Nephron (organoid): Measurements from ENCODE around the gene SUPT6H.

ENCODE experiments used
- H3K27ac Mint-ChIP-seq, 3 experiments: 2 replicates each; pipeline ENCODE4 v1.8.0; 2020; ENCODE audit warnings: mixed read lengths in 3 of 3, mild to moderate bottlenecking in 2 of 3, moderate library complexity in 1 of 3
- H3K27me3 Mint-ChIP-seq: 2 replicates; pipeline ENCODE4 v1.8.0; 2021; ENCODE audit warnings: low read depth, mild to moderate bottlenecking, moderate library complexity, mixed read lengths
- H3K36me3 Mint-ChIP-seq: 2 replicates; pipeline ENCODE4 v1.8.0; 2020; ENCODE audit warnings: low read depth, mixed read lengths
- H3K4me1 Mint-ChIP-seq: 2 replicates; pipeline ENCODE4 v1.8.0; 2020; ENCODE audit warnings: mixed read lengths
- H3K4me3 Mint-ChIP-seq, 3 experiments: 2 replicates each; pipeline ENCODE4 v1.8.0; 2020; ENCODE audit warnings: mild to moderate bottlenecking in 3 of 3, mixed read lengths in 3 of 3, moderate library complexity in 2 of 3
- H3K9me3 Mint-ChIP-seq: 2 replicates; pipeline ENCODE4 v1.8.0; 2020; ENCODE audit warnings: mixed read lengths
- CTCF ChIP-seq, 3 experiments: fragments of 200-600 bp; sonication (generic); IDR thresholded peaks; one replicate each; pipeline ENCODE4 v1.5.0; 2021; ENCODE audit warnings: antibody characterized with exemption in 3 of 3; ENCODE audit not compliant: unreplicated experiment in 3 of 3

SUPT6H gene

GRCh38 chr17:28747051-28747691 lies 85.2 kb downstream of the SUPT6H start:
- Mint-ChIP-seq H3K27me3 (no peaks in the 10 kb centered on the region), H3K36me3 (peaks cover 36% of the 10 kb centered on the region), H3K27ac (peak overlapping the region; percentile 95 to 100 (median 99)), H3K9me3 (no peaks in the 10 kb centered on the region), H3K4me3 (peak overlapping the region; percentile 97 to 99 (median 98)), H3K4me1 (peaks cover 34% of the 10 kb centered on the region)
- no peak for TF ChIP-seq CTCF (IDR thresholded peaks at IDR 0.05; ENCODE audit: unreplicated experiment in 3 of 3)

GRCh38 chr17:28747801-28748750 lies 86.1 kb downstream of the SUPT6H start:
- TF ChIP-seq CTCF (IDR thresholded peaks at IDR 0.05; ENCODE audit: unreplicated experiment in 3 of 3) = no peak
- peaks cover 34% of the 10 kb centered on the region for H3K4me1 Mint-ChIP-seq
- no peaks in the 10 kb centered on the region for H3K27me3 Mint-ChIP-seq
- peaks cover 40% of the 10 kb centered on the region for H3K36me3 Mint-ChIP-seq
- H3K27ac Mint-ChIP-seq = peak overlapping the region; percentile 46 to 95 (median 86)
- H3K9me3 Mint-ChIP-seq = no peaks in the 10 kb centered on the region
- peak overlapping the region; percentile 21 to 41 (median 32) for H3K4me3 Mint-ChIP-seq

GRCh38 chr17:28748852-28749515 lies 87.0 kb downstream of the SUPT6H start:
- peak overlapping the region in 2 of 3 experiments; percentile 10 to 44 for H3K4me3 Mint-ChIP-seq
- peaks cover 40% of the 10 kb centered on the region for H3K36me3 Mint-ChIP-seq
- H3K27me3 Mint-ChIP-seq = no peaks in the 10 kb centered on the region
- peak overlapping the region; percentile 39 to 95 (median 86) for H3K27ac Mint-ChIP-seq
- no peak for TF ChIP-seq CTCF (IDR thresholded peaks at IDR 0.05; ENCODE audit: unreplicated experiment in 3 of 3)
- no peaks in the 10 kb centered on the region for H3K9me3 Mint-ChIP-seq
- H3K4me1 Mint-ChIP-seq = peaks cover 34% of the 10 kb centered on the region

GRCh38 chr17:28749516-28750177 lies 87.6 kb downstream of the SUPT6H start:
- no peaks in the 10 kb centered on the region for H3K27me3 Mint-ChIP-seq
- no peaks in the 10 kb centered on the region for H3K9me3 Mint-ChIP-seq
- peaks cover 34% of the 10 kb centered on the region for H3K4me1 Mint-ChIP-seq
- H3K4me3 Mint-ChIP-seq = peak overlapping the region in 2 of 3 experiments; percentile 51
- H3K27ac Mint-ChIP-seq = peak overlapping the region; percentile 73 to 90 (median 86)
- TF ChIP-seq CTCF (IDR thresholded peaks at IDR 0.05; ENCODE audit: unreplicated experiment in 3 of 3) = no peak
- H3K36me3 Mint-ChIP-seq = peaks cover 40% of the 10 kb centered on the region

DNA sequence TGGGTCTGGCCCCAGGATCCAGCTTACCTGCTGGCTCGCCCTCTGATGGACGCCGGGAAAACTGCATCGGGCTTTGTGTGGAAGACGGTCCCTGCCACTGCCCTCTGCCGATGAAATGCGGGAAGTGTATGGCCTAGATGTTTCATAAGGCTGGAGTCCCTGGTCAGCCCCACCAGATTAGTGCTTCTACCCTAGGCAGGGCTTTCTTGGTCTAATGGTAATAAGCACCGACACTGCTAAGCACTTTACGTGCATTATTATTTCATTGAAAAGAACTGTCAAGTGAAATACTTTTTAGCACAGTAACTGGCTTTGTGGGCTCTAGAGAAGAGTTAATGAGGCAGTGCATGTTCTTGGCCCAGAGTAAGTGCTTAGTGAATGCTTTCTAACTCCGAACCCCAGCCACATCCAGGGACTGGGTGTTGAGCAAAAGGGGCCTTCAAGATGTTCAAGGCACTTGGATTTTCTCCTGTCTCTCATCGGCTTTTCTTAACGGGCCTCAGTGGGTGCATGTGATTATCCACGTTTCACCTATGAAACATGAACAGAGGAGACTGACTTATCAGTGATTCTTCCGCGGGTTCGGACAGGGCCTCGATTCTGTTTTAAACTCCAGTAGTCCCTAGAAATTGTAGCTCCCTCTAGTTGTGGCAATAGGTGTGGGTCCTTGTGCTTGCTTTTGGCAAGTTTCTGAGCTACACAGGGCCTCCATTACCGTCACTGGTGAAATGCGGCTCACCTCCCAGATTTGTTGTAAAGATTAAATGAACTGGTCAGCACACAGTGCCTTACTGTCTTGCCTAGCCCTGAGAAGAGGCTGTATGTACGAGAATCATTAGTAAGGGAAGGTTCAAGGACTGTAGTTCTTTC lies 88.4 kb downstream of the SUPT6H start:
- Mint-ChIP-seq H3K27ac (peak overlapping the region; percentile 73 to 90 (median 81)), H3K9me3 (no peaks in the 10 kb centered on the region), H3K4me3 (peak overlapping the region in 2 of 3 experiments; percentile 51), H3K4me1 (peaks cover 34% of the 10 kb centered on the region), H3K36me3 (peaks cover 40% of the 10 kb centered on the region), H3K27me3 (no peaks in the 10 kb centered on the region)
- peak; percentile 99 to 100 (median 100) for TF ChIP-seq CTCF (IDR thresholded peaks at IDR 0.05; ENCODE audit: unreplicated experiment in 3 of 3)
